ENCODE results near the gene ACIN1. TPM values are rescaled to one million over a fixed set of nuclear protein-coding genes. Genes with fewer than 3 reads are reported as not detected.

The ACIN1 gene
- total and polyA plus RNA-seq, 9 of the 15 experiments (the other 6 are each of a cell fraction or from before 2014, with no cell fraction given), result 5.0 to 196 (median 129) TPM

DNA sequence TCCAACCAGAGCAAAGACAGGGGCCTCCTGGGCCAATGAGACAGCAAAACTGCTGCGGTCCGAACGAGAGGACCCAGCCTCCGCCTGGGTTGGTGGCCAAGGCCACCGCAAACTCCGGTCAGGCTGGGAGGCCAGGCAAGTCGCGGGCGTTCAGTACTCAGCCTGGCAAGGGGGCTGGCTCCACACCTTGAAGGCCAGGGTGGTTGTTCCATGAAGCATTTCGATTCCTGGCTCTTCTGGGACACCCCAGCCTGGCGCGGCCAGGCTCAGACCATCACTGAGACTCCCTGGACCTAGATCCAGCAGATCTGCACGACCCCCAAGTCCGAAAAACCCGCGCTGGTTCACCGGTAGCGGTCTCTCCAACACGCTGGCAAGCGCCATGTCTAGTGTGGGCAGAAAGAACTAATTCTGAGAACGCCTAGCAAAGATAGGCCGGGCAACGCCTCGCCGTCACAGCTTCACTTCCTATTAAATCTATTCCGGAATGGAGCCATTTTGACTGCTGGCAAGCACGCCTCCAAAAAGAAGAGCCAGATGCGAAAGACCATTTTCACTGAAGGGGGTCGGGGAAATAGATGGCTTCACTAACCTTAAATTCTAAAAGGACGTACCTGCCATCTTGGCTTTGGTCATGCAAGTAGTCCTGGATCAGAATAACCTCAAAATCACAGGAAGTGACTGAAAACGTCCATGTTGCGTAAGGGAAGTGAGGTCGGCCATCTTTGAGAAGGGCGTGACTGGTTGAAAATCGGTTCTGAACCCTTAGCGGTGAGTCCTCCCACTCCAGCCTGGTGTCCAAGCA is 60.2 kb downstream of the ACIN1 start, which contains the start of gene PSMB5 (continued):
- TF ChIP-seq SMAD1 (IDR thresholded peaks at IDR 0.05; ENCODE audit: low read depth, low read length, partially characterized antibody) (peak; percentile 33), ETV5 (CRISPR knock-in tag; IDR thresholded peaks at IDR 0.05; ENCODE audit: low read depth) (peak; percentile 51; the same call in 1 of the 2 replicates), TAF1 (IDR thresholded peaks at IDR 0.05; ENCODE audit: control insufficient read depth, extremely low read depth, insufficient read depth, low read length, severe bottlenecking) (peak; percentile 83), ZFX (CRISPR knock-in tag; IDR thresholded peaks at IDR 0.05) (peak; percentile 84), FOXJ2 (tag; IDR thresholded peaks at IDR 0.05) (peak; percentile 82; the same call in 1 of the 2 replicates), NR3C1 (CRISPR knock-in tag; IDR thresholded peaks at IDR 0.05) (no peak), CHD1 (IDR thresholded peaks at IDR 0.05; ENCODE audit: low read length) (peak; percentile 74), ZNF12 (CRISPR knock-in tag; IDR thresholded peaks at IDR 0.05) (no peak; the same call in 1 of the 2 replicates), CTCF (IDR thresholded peaks at IDR 0.05 in 2 of 3, conservative IDR thresholded peaks at IDR 0.05 in 1 of 3; ENCODE audit: insufficient read depth in 2 of 3, low read depth in 1 of 3, low read length in 3 of 3) (no peak), CREB3 (tag; conservative IDR thresholded peaks at IDR 0.05; ENCODE audit: low read depth) (peak; percentile 94), ZNF639 (CRISPR knock-in tag; conservative IDR thresholded peaks at IDR 0.05 in 1 of 2, IDR thresholded peaks at IDR 0.05 in 1 of 2) (peak in 1 of 2 experiments; percentile 88; a peak in 2 of 4 replicates), BCOR (IDR thresholded peaks at IDR 0.05) (no peak), SP1 (CRISPR knock-in tag; IDR thresholded peaks at IDR 0.05) (peak; percentile 80)
- TF ChIP-seq, protein P1, sequence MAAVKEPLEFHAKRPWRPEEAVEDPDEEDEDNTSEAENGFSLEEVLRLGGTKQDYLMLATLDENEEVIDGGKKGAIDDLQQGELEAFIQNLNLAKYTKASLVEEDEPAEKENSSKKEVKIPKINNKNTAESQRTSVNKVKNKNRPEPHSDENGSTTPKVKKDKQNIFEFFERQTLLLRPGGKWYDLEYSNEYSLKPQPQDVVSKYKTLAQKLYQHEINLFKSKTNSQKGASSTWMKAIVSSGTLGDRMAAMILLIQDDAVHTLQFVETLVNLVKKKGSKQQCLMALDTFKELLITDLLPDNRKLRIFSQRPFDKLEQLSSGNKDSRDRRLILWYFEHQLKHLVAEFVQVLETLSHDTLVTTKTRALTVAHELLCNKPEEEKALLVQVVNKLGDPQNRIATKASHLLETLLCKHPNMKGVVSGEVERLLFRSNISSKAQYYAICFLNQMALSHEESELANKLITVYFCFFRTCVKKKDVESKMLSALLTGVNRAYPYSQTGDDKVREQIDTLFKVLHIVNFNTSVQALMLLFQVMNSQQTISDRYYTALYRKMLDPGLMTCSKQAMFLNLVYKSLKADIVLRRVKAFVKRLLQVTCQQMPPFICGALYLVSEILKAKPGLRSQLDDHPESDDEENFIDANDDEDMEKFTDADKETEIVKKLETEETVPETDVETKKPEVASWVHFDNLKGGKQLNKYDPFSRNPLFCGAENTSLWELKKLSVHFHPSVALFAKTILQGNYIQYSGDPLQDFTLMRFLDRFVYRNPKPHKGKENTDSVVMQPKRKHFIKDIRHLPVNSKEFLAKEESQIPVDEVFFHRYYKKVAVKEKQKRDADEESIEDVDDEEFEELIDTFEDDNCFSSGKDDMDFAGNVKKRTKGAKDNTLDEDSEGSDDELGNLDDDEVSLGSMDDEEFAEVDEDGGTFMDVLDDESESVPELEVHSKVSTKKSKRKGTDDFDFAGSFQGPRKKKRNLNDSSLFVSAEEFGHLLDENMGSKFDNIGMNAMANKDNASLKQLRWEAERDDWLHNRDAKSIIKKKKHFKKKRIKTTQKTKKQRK (IDR thresholded peaks at IDR 0.05; ENCODE audit: borderline replicate concordance, low read depth, low read length), result no peak
- TF ChIP-seq, protein P2, sequence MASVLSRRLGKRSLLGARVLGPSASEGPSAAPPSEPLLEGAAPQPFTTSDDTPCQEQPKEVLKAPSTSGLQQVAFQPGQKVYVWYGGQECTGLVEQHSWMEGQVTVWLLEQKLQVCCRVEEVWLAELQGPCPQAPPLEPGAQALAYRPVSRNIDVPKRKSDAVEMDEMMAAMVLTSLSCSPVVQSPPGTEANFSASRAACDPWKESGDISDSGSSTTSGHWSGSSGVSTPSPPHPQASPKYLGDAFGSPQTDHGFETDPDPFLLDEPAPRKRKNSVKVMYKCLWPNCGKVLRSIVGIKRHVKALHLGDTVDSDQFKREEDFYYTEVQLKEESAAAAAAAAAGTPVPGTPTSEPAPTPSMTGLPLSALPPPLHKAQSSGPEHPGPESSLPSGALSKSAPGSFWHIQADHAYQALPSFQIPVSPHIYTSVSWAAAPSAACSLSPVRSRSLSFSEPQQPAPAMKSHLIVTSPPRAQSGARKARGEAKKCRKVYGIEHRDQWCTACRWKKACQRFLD (CRISPR knock-in tag; IDR thresholded peaks at IDR 0.05), result peak; percentile 77; the same call in 1 of the 2 replicates

All from K562 (cell line).